ENCODE data around the gene FOXM1.

DNA sequence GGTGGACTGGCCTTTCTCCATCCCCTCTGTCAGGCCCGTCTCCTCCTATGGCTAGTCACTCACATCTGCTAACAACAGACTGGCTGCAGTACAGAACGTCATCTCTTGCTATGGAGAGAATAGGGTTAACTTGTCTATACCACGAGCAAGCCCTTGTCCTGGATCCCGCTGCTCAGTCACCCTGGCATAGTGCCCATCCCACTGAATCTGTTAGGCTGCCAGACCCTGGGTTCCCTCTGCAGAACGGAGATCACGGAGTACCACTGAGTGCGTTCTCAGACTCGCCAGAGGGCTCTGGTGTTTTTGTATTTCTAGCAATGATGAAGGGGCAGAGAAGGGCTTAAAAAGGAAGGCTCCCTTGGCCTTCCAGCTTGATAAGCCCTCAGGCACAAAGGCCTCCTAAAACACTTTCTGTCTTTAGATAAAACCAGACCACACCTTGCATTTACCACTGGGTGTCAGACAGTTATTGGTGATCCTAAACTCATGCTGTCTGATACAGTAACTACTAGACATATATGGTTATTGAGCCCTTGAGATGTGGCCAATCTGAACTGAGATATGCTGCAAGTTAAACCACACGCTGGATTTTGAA is 35.8 kb downstream of the FOXM1 start:
- TF ChIP-seq POLR2A (IDR thresholded peaks at IDR 0.05; ENCODE audit: low read length), result no peak
- no peak for TF ChIP-seq GATA1 (IDR thresholded peaks at IDR 0.05; ENCODE audit: low read depth, low read length)

Data from erythroblast (primary cell).